Natural killer cell (primary cell): ENCODE results near the gene GPN2. TPM values are rescaled to one million over a fixed set of nuclear protein-coding genes. Genes with fewer than 3 reads are reported as not detected.

ENCODE experiments used
- ATAC-seq, 3 donors: fragments of 150-1000 bp in 2 of 3; fragments of 200-7000 bp in 1 of 3; cut with Tn5 transposase; 1 replicate in 1 of 3; 2 replicates in 2 of 3; pipeline ENCODE4 v1.10.0; 2021; ENCODE audit warnings: mild to moderate bottlenecking in 2 of 3, moderate library complexity in 2 of 3
- DNase-seq, 2 donors: peaks; one replicate each; pipeline versions ENCODE4 v3.0.0 to v3.0.0-alpha.2; 2013 to 2021; ENCODE audit warnings: mixed read lengths in 1 of 2
- H3K27ac ChIP-seq: one replicate; pipeline ENCODE4 v1.5.1; 2013; ENCODE audit warnings: mild to moderate bottlenecking, low read length
- H3K27me3 ChIP-seq: one replicate; pipeline ENCODE4 v1.6.1; 2013; ENCODE audit warnings: low read length; ENCODE audit not compliant: control insufficient read depth, insufficient read depth
- H3K36me3 ChIP-seq: one replicate; pipeline ENCODE4 v1.6.1; 2013; ENCODE audit warnings: low read length; ENCODE audit not compliant: control insufficient read depth, insufficient read depth
- H3K4me1 ChIP-seq: one replicate; pipeline ENCODE4 v1.6.1; 2013; ENCODE audit warnings: low read length; ENCODE audit not compliant: control insufficient read depth, insufficient read depth
- H3K4me3 ChIP-seq: one replicate; pipeline ENCODE4 v1.5.1; 2013; ENCODE audit warnings: low read length
- H3K9me3 ChIP-seq: one replicate; pipeline ENCODE4 v1.6.1; 2013; ENCODE audit warnings: low read length; ENCODE audit not compliant: control insufficient read depth, insufficient read depth
- H3K27ac Mint-ChIP-seq, 2 donors: one replicate each; pipeline ENCODE4 v1.8.0; 2022; ENCODE audit warnings: mild to moderate bottlenecking in 2 of 2, mixed read lengths in 2 of 2, moderate library complexity in 1 of 2
- H3K27me3 Mint-ChIP-seq, 2 donors: one replicate each; pipeline ENCODE4 v1.8.0; 2022; ENCODE audit warnings: low read depth in 2 of 2, mixed read lengths in 2 of 2
- H3K36me3 Mint-ChIP-seq: one replicate; pipeline ENCODE4 v1.8.0; 2022; ENCODE audit warnings: mixed read lengths
- H3K4me1 Mint-ChIP-seq, 2 donors: one replicate each; pipeline ENCODE4 v1.8.0; 2022; ENCODE audit warnings: mixed read lengths in 2 of 2
- H3K4me3 Mint-ChIP-seq: one replicate; pipeline ENCODE4 v1.8.0; 2022; ENCODE audit warnings: mild to moderate bottlenecking, moderate library complexity, mixed read lengths
- H3K9me3 Mint-ChIP-seq, 2 donors: one replicate each; pipeline ENCODE4 v1.8.0; 2022; ENCODE audit warnings: mixed read lengths in 2 of 2
- CTCF ChIP-seq: fragments of 200-600 bp; IDR thresholded peaks from one replicate; pipeline ENCODE4 v1.8.0; 2022; ENCODE audit warnings: antibody characterized with exemption
- WGBS: methylation state at CpG from one replicate; pipeline ENCODE4 v1.1.7; 2013; ENCODE audit warnings: missing lambda C conversion rate; ENCODE audit not compliant: insufficient coverage; 5-methylcytosine and 5-hydroxymethylcytosine counted together
- intact Hi-C: fragments of 100-400 bp; cut with micrococcal nuclease; formaldehyde crosslinking; loops from one replicate; pipeline ENCODE4 v1.14.2; 2022
- total RNA-seq, 4 donors: library from RNA; stranded (reverse); fragments of 120-200 nt in 1 of 4; gene quantifications; one replicate each; pipeline versions ENCODE4 v1.2.3 to v1.2.4, GENCODE V29; 2013 to 2022

GPN2 gene
- total RNA-seq, 3 donors from 2014 or later (not counting 1 experiment from before 2014, with no cell fraction given) = 32.4 to 42.6 (median 37.9) TPM

DNA sequence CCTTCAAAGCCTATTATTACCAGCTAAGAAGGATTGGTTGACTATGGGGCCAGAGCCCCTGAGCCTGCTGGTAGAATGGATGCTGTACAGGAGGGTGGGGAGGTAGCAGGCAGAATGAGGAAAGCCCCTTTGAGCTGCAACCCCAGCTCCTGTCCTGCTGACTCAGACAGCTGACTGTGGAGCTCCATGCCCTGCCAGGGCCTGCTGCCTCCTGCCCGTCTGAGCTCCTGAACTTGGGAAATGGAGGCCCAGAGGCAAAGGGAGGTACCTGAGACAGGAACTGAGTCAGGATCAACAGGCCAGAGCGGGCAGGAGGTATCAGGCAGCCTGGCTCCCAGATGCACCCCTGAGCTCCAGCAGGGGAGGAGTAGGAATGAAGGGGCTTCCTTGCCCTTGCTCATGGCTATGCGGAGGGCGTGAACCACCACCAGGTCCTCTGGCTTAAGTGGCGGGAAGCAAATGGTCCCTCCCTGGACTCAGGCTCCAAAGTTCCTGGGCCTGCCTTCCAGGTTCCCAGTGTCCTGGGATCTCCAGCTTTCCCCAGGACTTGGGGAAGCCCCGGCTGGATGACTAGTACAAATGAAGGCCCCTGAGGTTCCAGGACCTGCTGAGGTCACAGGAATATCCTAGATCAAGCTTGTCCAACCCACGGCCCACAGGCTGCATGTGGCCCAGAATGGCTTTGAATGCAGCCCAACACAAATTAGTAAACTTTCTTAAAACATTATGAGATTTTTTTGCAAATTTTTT, 31.0 kb downstream of the GPN2 start:
- H3K27ac Mint-ChIP-seq = no peak overlapping the region
- ATAC-seq (no peak), DNase-seq (no peak)
- intact Hi-C loops = no loop called here
- WGBS = 97% methylated on average over 7 of the region's 7 CpGs
- peaks cover 0 to 8% of the 10 kb centered on the region in 2 donors for H3K4me1 Mint-ChIP-seq
- no peaks in the 10 kb centered on the region for H3K36me3 Mint-ChIP-seq
- no peak overlapping the region for H3K4me3 Mint-ChIP-seq
- H3K9me3 ChIP-seq = no peaks in the 10 kb centered on the region
- H3K9me3 Mint-ChIP-seq = no peaks in the 10 kb centered on the region
- H3K36me3 ChIP-seq = peaks cover 23% of the 10 kb centered on the region
- H3K27me3 Mint-ChIP-seq = no peaks in the 10 kb centered on the region
- H3K27ac ChIP-seq = no peak overlapping the region
- peaks cover 8% of the 10 kb centered on the region for H3K4me1 ChIP-seq
- no peaks in the 10 kb centered on the region for H3K27me3 ChIP-seq
- TF ChIP-seq CTCF = no peak
- no peak overlapping the region for H3K4me3 ChIP-seq

- Histone ChIP-seq H3K27me3 (no peaks in the 10 kb centered on the region), H3K36me3 (peaks cover 32% of the 10 kb centered on the region), H3K4me3 (no peak overlapping the region), H3K27ac (no peak overlapping the region), H3K4me1 (no peaks in the 10 kb centered on the region), H3K9me3 (no peaks in the 10 kb centered on the region)
- TF ChIP-seq CTCF = no peak
- 98% methylated on average over 4 of the region's 4 CpGs for WGBS
- H3K27ac Mint-ChIP-seq = no peak overlapping the region
- ATAC-seq (no peak), DNase-seq (no peak)
- intact Hi-C loops = no loop called here
- no peaks in the 10 kb centered on the region for H3K27me3 Mint-ChIP-seq
- H3K4me1 Mint-ChIP-seq = peaks cover 0 to 2% of the 10 kb centered on the region in 2 donors
- H3K36me3 Mint-ChIP-seq = no peaks in the 10 kb centered on the region
- no peak overlapping the region for H3K4me3 Mint-ChIP-seq
- no peaks in the 10 kb centered on the region for H3K9me3 Mint-ChIP-seq
Measured at GRCh38 chr1:26858160-26858559, 31.9 kb downstream of the GPN2 start.

- H3K4me3 Mint-ChIP-seq = no peak overlapping the region
- WGBS = 95% methylated on average over 8 of the region's 8 CpGs
- no peak for TF ChIP-seq CTCF
- no peak overlapping the region for H3K4me3 ChIP-seq
- H3K36me3 Mint-ChIP-seq = no peaks in the 10 kb centered on the region
- ATAC-seq = no peak
- no peaks in the 10 kb centered on the region for H3K27me3 Mint-ChIP-seq
- H3K9me3 Mint-ChIP-seq = no peaks in the 10 kb centered on the region
- H3K27ac Mint-ChIP-seq = no peak overlapping the region
- no peaks in the 10 kb centered on the region for H3K27me3 ChIP-seq
- H3K4me1 Mint-ChIP-seq = peaks cover 0 to 5% of the 10 kb centered on the region in 2 donors
- no peaks in the 10 kb centered on the region for H3K4me1 ChIP-seq
- no peaks in the 10 kb centered on the region for H3K9me3 ChIP-seq
- DNase-seq = no peak
- H3K36me3 ChIP-seq = peaks cover 38% of the 10 kb centered on the region
- intact Hi-C loops = no loop called here
- no peak overlapping the region for H3K27ac ChIP-seq
Measured at GRCh38 chr1:26857473-26858060, 32.5 kb downstream of the GPN2 start.
